HG02759 (cell line): ENCODE data around the gene RHOV.
"Not testable (repeated sequence)": the region's sequence is repeated elsewhere in the genome, so short reads cannot be mapped to it uniquely, and the experiment has no call there.

Experiments
- ATAC-seq: cut with Tn5 transposase; IDR thresholded peaks from one replicate; pipeline ENCODE4 v1.9.1; 2021; ENCODE audit warnings: mild to moderate bottlenecking, moderate library complexity; ENCODE audit not compliant: unreplicated experiment

Gene RHOV

GRCh38 chr15:40875991-40876730, 2.1 kb upstream of the RHOV start:
- ATAC-seq = no peak

GRCh38 chr15:40872791-40873693, 992 bp downstream of the RHOV start:
- ATAC-seq = no peak

DNA sequence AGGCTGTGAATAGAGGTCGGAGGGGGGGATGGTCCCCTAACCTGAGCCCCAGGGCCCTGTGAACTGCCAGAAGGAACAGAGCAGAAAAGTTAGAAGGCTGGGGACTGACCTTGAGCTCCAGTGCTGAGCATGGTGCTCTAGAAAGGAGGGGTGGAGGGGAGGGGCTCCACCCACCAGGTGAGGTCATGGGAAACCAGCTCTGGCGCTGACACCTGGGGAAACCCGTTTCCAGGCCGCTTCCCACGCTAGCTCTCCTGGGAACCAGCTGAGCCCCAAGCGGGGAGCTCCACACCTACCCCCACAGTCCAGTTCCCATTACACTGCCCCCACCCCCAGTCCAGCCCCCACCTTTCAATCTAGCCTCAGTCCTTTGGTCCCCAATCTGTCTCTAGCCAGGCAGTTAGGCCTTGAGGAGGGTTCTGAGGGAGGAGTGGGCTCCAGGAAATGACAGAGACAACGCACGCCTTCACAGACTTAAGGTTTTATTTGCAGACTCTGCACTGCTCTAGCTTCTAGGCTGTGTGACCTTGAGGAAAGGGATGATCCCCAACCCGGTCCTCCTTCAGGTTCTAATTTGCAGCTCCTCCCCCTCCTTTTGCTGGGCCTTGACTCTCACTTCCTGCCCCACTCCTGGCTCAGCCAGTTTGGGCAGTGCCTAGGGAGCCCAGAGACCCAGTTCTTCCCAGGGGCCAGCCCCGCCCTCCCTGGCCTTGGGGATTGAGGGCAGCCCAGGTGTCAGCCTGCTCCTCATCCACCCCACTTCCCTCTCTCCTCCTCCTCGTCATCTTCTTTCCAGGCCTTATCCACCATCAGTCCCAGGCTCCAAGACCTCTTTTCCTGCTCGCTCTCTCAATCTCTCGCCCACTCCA, 2.1 kb downstream of the RHOV start:
- ATAC-seq = peak; percentile 45

DNA sequence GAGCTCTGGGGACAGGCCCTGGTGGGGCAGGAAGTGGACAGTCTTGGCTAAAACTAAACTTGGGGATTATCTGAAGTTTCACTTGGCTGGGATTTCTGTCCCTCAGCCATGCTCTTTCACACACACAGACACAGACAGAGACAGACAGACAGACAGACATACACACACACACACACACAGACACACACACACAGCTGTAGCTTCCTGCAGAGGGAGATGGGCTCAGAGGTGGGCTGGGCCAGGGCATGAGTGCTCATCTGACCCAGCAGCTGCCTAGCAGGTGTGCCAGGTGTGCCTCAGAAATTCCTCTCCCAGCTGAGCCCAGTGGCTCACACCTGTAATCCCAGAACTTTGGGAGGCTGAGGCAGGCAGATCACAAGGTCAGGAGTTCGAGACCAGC, 3.3 kb downstream of the RHOV start:
- no peak for ATAC-seq

DNA sequence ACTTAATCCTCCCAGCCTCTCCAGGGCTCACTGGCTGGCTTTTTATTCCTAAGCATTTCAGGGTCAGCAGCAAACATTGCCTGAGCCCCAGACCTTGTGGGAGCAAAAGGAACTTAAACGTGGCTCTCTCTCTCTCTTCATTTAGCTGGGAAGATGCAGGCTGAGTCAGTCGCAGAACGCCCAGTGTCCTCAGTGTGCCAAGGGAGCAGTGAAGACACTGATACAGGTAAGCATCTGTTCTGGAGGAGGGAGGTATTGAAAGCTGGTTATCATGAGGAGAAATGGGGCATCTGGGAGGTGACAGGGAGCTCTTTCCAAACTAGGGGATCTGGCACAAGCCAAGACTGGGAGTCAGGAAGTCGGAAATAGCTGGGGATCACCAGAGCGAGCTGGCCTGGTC, 4.3 kb downstream of the RHOV start:
- ATAC-seq = no peak

DNA sequence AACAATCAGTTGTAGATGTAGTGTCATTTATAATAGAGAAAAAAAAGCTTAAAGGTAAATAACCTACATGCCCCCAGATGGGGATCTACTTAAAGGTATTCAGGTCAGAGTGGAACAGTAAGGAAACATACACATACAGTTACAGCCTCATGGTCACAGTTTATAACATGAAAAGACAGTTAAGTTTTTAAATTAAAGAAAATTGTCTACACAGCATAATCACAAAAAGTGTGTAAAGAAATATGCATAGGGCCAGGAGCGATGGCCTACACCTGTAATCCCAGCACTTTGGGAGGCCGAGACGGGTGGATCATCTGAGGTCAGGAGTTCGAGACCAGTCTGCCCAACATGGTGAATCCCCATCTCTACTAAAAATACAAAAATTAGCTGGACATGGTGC, 6.8 kb downstream of the RHOV start:
- ATAC-seq = no peak

GRCh38 chr15:40863660-40864270, 10.3 kb downstream of the RHOV start:
- no peak for ATAC-seq

DNA sequence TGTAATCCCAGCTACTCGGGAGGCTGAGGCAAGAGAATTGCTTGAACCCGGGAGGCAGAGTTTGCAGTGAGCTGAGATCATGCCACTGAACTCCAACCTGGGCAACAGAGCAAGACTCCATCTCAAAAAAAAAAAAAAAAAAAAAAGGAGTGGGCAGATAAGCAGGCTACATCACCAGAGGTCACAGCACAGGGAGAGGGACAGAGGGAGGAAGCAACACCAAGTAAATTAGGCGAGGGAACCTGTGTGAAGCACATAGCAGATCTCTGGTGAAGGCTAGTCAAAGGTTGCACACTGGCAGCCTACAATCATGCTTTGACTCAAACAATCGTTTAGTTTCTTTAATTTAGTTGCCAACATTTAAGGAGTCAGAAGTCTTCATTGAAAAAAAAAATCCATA, 12.9 kb downstream of the RHOV start:
- ATAC-seq = not testable (repeated sequence)

- ATAC-seq = peak; percentile 77
These were observed 14.7 kb downstream of the RHOV start for GRCh38 chr15:40859206-40859851.

GRCh38 chr15:40858706-40859105, 15.3 kb downstream of the RHOV start:
- no peak for ATAC-seq

DNA sequence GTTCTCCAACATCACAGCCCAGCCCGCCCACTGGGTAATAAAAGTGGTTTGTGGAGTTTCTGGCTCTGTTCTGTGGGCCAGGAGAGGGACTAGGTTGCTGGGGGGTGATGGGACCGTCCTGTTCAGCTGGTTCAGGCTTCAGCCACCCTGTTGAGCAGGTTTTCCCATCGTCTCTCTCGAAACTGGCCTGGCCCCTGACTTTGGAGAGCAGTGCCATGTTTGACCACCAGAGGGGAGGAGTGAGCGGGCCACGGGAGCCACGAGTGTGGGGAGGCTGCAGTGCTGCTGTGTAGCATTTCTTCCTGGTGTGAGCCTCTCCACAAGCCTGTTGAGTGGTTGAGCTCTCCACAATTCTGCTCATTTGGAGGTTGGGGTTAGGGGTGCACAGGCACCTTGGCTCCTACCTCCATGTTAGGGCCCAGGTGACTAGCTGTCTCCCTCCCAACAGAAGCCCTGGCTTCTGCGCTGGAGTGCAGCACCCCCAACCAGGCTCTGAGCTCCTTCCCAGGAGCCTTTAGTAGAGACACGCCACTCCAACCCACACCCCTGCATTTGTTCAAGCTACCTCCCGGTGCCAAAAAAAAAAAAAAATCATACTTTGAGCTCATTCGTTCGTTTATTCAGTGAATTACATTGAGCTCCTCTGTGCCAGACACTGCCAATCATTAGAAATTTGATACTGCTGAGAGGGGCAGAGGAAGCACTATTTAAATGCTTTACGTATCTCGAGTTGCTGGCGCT, 16.3 kb downstream of the RHOV start:
- peak; percentile 56 for ATAC-seq

DNA sequence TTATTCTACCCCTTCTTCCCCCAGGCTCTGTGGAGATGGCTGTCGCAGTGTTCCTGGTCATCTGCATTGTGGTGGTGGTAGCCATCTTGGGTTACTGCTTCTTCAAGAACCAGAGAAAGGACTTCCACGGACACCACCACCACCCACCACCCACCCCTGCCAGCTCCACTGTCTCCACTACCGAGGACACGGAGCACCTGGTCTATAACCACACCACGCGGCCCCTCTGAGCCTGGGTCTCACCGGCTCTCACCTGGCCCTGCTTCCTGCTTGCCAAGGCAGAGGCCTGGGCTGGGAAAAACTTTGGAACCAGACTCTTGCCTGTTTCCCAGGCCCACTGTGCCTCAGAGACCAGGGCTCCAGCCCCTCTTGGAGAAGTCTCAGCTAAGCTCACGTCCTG, 17.3 kb downstream of the RHOV start:
- ATAC-seq = no peak

DNA sequence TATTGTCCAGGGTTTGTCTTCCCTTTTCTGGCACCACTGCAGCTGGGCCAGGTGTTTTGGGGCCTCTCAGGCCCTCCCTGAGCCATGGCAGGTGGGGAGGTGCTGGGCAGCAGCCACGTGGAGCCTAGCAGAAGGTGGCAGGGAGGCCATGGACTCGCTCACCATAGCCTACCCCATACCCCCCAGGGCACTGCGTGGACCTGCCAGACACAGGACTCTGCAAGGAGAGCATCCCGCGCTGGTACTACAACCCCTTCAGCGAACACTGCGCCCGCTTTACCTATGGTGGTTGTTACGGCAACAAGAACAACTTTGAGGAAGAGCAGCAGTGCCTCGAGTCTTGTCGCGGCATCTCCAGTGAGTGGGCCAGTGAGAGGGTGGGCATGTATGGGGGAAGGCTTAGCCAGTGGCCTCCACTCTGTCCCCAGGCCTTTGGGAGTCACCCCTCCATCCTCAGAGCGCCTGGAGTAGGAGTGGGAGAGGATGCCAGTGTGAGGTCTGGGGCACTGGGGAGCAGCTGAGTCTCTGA, 18.3 kb downstream of the RHOV start:
- no peak for ATAC-seq

DNA sequence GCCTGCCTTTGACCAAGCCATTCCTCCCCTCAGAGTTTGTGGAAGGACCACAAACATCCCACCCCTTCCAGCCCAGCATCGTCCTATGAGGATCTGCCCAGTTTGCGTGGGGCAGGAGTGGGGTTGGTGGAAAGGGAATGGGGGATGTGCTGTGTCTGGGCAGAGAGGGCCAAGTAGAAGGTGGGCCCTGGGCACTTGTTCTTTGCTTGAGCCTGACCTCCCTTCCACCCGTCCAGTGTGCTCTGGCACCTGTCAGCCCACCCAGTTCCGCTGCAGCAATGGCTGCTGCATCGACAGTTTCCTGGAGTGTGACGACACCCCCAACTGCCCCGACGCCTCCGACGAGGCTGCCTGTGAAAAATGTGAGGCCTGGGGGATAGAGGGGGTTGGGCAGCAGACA, 19.9 kb downstream of the RHOV start:
- no peak for ATAC-seq

DNA sequence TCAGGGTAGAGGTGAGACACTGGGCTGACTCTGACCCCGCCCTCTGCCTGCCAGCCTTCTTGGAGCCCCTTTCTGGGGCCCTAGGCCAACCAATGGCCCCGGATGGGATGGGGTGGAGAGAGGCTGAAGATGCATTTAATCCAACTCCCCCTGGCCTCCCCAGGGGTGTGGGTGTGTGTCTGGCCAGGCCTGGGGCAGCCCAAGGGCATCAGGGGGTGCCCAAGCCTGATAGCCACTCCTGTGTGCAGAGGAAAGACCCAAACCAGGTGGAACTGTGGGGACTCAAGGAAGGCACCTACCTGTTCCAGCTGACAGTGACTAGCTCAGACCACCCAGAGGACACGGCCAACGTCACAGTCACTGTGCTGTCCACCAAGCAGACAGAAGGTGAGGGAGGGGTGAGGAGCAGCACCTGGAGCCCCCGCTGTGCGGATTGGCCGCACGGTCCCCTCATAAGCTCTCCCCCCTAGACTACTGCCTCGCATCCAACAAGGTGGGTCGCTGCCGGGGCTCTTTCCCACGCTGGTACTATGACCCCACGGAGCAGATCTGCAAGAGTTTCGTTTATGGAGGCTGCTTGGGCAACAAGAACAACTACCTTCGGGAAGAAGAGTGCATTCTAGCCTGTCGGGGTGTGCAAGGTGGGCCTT, 20.7 kb downstream of the RHOV start:
- no peak for ATAC-seq

DNA sequence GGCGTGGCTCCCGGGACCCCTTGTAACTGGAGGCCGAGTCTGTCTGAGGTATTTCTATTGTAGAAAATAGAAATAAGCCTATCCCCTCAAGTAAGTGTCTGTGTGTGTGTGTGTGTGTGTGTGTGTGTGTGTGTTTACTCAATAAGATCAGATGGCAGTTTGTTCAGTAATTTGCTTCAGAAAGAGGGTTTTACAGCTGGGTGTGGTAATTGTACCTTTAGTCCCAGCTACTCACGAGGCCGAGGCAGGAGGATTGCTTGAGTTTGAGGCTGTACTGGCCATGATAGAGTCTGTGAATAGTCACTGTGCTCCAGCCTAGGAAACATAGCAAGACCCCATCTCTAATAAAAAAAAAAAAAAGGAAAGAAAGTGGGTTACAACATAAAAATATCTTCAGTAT, 21.5 kb downstream of the RHOV start:
- no peak for ATAC-seq

DNA sequence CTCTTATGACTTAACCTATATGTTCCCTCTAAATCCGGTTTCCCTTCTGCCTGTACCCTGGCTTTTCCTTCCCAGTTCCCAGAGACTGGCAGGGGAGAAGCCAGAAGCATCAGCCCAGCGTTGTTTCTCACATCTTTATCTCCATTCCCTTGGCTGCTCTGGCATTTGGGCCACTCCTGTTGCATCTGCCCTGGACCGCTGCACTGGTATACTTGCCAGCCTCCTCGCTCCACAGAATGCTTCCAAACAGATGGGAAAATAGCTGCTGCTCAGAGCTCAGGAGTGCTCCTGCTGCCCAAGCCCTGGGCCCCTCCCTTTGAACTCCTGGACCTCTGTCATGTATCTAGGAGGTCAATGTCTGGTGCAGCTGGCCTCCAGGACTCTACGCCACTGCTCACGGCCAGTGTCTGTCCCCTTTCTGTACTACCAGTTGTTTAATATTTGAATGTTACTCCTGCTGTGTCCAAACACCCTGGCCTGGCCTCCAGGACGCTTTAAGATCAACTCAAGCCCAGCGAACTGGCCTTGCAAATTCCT, 23.4 kb downstream of the RHOV start:
- ATAC-seq = no peak

DNA sequence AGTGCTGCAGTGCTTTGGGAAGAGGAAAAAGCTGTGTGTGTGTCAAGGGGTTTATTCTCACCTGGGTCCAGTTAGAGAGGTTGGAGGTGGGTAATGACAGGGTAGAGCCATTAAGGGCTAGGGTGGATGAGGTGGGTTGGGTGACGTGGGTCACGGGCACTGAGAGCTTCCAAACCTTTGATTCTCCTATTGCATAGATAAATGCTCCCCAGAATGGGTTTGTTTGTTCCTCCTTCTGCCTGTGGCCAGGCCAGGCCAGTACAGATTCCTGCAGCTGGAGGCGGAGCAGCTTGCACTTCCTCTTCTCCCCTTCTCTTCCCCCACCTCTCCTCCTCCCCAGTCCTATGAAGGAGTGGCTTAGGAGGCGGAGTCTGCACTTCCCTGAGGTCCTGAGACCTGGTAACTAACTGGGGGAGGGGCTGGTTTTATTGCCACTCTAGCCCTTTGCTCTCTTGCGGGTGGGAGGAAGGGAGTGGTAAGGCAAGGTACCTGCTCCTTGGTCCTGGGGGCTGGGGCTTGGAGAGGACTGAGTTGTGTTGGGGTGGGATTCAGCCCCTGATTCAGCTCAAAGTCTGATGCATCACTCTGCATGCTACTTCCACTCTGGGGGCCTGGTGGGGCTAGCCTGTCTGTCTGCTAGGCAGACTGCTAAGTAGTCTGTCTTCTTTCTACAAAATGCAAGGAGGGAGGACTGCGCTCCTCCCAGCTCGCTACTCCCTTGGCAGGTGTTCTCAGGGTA, 26.6 kb downstream of the RHOV start:
- peak; percentile 81 for ATAC-seq
